Hepatocyte (in vitro differentiated cells): ENCODE measurements around the gene RB1. TPM values are rescaled to one million over a fixed set of nuclear protein-coding genes. Genes with fewer than 3 reads are reported as not detected.

ENCODE experiments used
- DNase-seq: peaks from one replicate; pipeline ENCODE4 v3.0.0-alpha.2; 2016; ENCODE audit warnings: low spot score
- H2AFZ ChIP-seq: fragments of 200-600 bp; sonication (generic); 2 replicates; pipeline ENCODE4 v1.6.0; 2016; ENCODE audit warnings: antibody characterized with exemption, mild to moderate bottlenecking
- H3K27ac ChIP-seq: fragments of 200-600 bp; sonication (generic); 2 replicates; pipeline ENCODE4 v1.5.1; 2016; ENCODE audit warnings: mild to moderate bottlenecking
- H3K27me3 ChIP-seq: fragments of 200-600 bp; sonication (generic); 2 replicates; pipeline ENCODE4 v1.6.1; 2016
- H3K36me3 ChIP-seq: fragments of 200-600 bp; sonication (generic); replicated peaks from 2 replicates; pipeline ENCODE4 v1.5.1; 2016; ENCODE audit warnings: low read depth; ENCODE audit not compliant: insufficient read depth
- H3K4me1 ChIP-seq: fragments of 200-600 bp; sonication (generic); 2 replicates; pipeline ENCODE4 v1.5.1; 2016; ENCODE audit warnings: mild to moderate bottlenecking, moderate library complexity; ENCODE audit not compliant: insufficient read depth
- H3K4me2 ChIP-seq: fragments of 200-600 bp; sonication (generic); 2 replicates; pipeline ENCODE4 v1.6.0; 2016
- H3K4me3 ChIP-seq: fragments of 200-600 bp; sonication (generic); 2 replicates; pipeline ENCODE4 v1.5.1; 2016; ENCODE audit warnings: mild to moderate bottlenecking
- H3K79me2 ChIP-seq: fragments of 200-600 bp; sonication (generic); 2 replicates; pipeline ENCODE4 v1.6.0; 2017; ENCODE audit warnings: mild to moderate bottlenecking
- H3K9me2 ChIP-seq: fragments of 200-600 bp; sonication (generic); replicated peaks from 2 replicates; pipeline ENCODE4 v1.6.0; 2017; ENCODE audit warnings: mild to moderate bottlenecking; ENCODE audit not compliant: insufficient read depth
- H3K9me3 ChIP-seq: fragments of 200-600 bp; sonication (generic); 2 replicates; pipeline ENCODE4 v1.5.1; 2016; ENCODE audit warnings: low read depth, mild to moderate bottlenecking
- H4K20me1 ChIP-seq: fragments of 200-600 bp; sonication (generic); 2 replicates; pipeline ENCODE4 v1.6.0; 2016; ENCODE audit warnings: mild to moderate bottlenecking; ENCODE audit not compliant: insufficient read depth, poor library complexity, severe bottlenecking
- CTCF ChIP-seq: fragments of 200-600 bp; sonication (generic); IDR thresholded peaks from 2 replicates; pipeline ENCODE4 v1.5.1; 2016; ENCODE audit warnings: antibody characterized with exemption, mild to moderate bottlenecking; ENCODE audit not compliant: poor library complexity
- EZH2 ChIP-seq: fragments of 200-600 bp; sonication (generic); IDR thresholded peaks from 2 replicates; pipeline ENCODE4 v1.6.1; 2016; ENCODE audit warnings: antibody characterized with exemption, mild to moderate bottlenecking, borderline replicate concordance
- EZH2phosphoT487 ChIP-seq: fragments of 200-600 bp; sonication (generic); IDR thresholded peaks from one replicate; pipeline ENCODE4 v1.6.1; 2018; ENCODE audit warnings: antibody characterized with exemption, mild to moderate bottlenecking, low read depth, moderate library complexity; ENCODE audit not compliant: unreplicated experiment, severe bottlenecking
- WGBS: methylation state at CpG from one replicate; pipeline ENCODE4 v1.1.6; 2016; ENCODE audit warnings: low lambda C conversion rate; ENCODE audit errors: missing lambda C conversion rate; 5-methylcytosine and 5-hydroxymethylcytosine counted together
- polyA plus RNA-seq: library from polyadenylated mRNA; unstranded; fragments of >200 nt; fragmentation: Nextera tagmentation; extraction: Ambion mirVana; gene quantifications from 2 replicates; pipeline ENCODE4 v1.2.1, GENCODE V29; 2016
- total RNA-seq: library from RNA; depleted of rRNA; stranded (reverse); fragments of >200 nt; gene quantifications from 2 replicates; pipeline ENCODE4 v1.2.3, GENCODE V29; 2014

The RB1 gene
- total and polyA plus RNA-seq, 2 experiments from 2014 or later = 17.5 to 45.1 TPM

GRCh38 chr13:48393030-48393697 lies 89.6 kb downstream of the RB1 start:
- H3K27ac ChIP-seq = no peak overlapping the region
- no peaks in the 10 kb centered on the region for H3K27me3 ChIP-seq
- DNase-seq = no peak
- H3K4me1 ChIP-seq = no peaks in the 10 kb centered on the region
- no peaks in the 10 kb centered on the region for H3K36me3 ChIP-seq
- H3K4me2 ChIP-seq = no peak overlapping the region
- 95% methylated on average over 3 of the region's 3 CpGs for WGBS
- TF ChIP-seq CTCF = no peak
- TF ChIP-seq EZH2 = no peak
- no peak for TF ChIP-seq EZH2phosphoT487
- H3K9me2 ChIP-seq = no peaks in the 10 kb centered on the region
- H3K9me3 ChIP-seq = no peaks in the 10 kb centered on the region
- no peak overlapping the region for H3K4me3 ChIP-seq
- no peaks in the 10 kb centered on the region for H3K79me2 ChIP-seq
- no peaks in the 10 kb centered on the region for H4K20me1 ChIP-seq
- H2AFZ ChIP-seq = no peak overlapping the region

DNA sequence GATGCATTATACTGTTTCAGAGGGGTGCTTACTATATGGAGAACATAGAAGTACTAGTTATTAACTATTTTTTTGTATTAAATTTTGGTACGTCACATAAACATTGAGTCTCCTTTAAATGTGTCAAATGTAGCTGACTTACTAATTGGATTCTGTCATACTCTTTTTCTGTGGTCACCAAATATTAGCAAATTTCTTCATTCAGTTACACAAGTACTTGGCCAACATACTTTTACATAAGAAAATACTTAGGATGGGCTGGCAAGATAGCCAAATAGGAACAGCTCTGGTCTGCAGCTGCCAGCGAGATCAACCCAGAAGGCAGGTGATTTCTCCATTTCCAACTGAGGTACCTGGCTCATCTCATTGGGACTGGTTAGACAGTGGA lies 90.1 kb downstream of the RB1 start:
- DNase-seq = no peak
- Histone ChIP-seq H3K9me2 (no peaks in the 10 kb centered on the region), H3K27ac (no peak overlapping the region), H3K36me3 (no peaks in the 10 kb centered on the region), H3K27me3 (no peaks in the 10 kb centered on the region), H3K4me1 (no peaks in the 10 kb centered on the region), H3K9me3 (no peaks in the 10 kb centered on the region), H3K4me3 (no peak overlapping the region), H3K79me2 (no peaks in the 10 kb centered on the region), H2AFZ (no peak overlapping the region), H3K4me2 (no peak overlapping the region), H4K20me1 (no peaks in the 10 kb centered on the region)
- WGBS = 91% methylated on average over 2 of the region's 2 CpGs
- TF ChIP-seq EZH2 (no peak), CTCF (no peak), EZH2phosphoT487 (no peak)

- Histone ChIP-seq H3K4me3 (no peak overlapping the region), H2AFZ (no peak overlapping the region), H3K79me2 (no peaks in the 10 kb centered on the region), H3K4me2 (no peak overlapping the region), H3K9me3 (no peaks in the 10 kb centered on the region), H3K27me3 (no peaks in the 10 kb centered on the region), H3K9me2 (no peaks in the 10 kb centered on the region), H3K27ac (no peak overlapping the region), H3K36me3 (no peaks in the 10 kb centered on the region), H4K20me1 (no peaks in the 10 kb centered on the region), H3K4me1 (peaks cover 21% of the 10 kb centered on the region)
- no peak for TF ChIP-seq EZH2phosphoT487
- TF ChIP-seq CTCF = no peak
- no peak for TF ChIP-seq EZH2
- DNase-seq = no peak
- 50% methylated on average over 1 of the region's 1 CpG for WGBS
Observed at GRCh38 chr13:48397744-48398143, 94.2 kb downstream of the RB1 start.
